ENCODE measurements around the gene SLC49A3.

Gene SLC49A3

GRCh38 chr4:729336-730315 is 40.7 kb upstream of the SLC49A3 start:
- in situ Hi-C loops (cut with HindIII; ENCODE audit: low pct_unique_long_range_greater_than_20kb, low sequenced_read_pairs): no loop called here
- TF ChIP-seq JUND (IDR thresholded peaks at IDR 0.05; ENCODE audit: low read depth): no peak
- DNase-seq (ENCODE audit: low read depth in 1 of 2, low spot score in 1 of 2): no peak

- no peak for TF ChIP-seq JUND (IDR thresholded peaks at IDR 0.05; ENCODE audit: low read depth)
- in situ Hi-C loops (cut with HindIII; ENCODE audit: low pct_unique_long_range_greater_than_20kb, low sequenced_read_pairs): no loop called here
Measured at GRCh38 chr4:727576-727975, 38.6 kb upstream of the SLC49A3 start.

GRCh38 chr4:726838-727237 is 37.9 kb upstream of the SLC49A3 start:
- in situ Hi-C loops (cut with HindIII; ENCODE audit: low pct_unique_long_range_greater_than_20kb, low sequenced_read_pairs): no loop called here
- TF ChIP-seq JUND (IDR thresholded peaks at IDR 0.05; ENCODE audit: low read depth): no peak
- no peak for DNase-seq (ENCODE audit: low read depth in 1 of 2, low spot score in 1 of 2)

More at GRCh38 chr4:727576-727975, 38.6 kb upstream of the SLC49A3 start:
- no peak for DNase-seq (ENCODE audit: low read depth in 1 of 2, low spot score in 1 of 2)

- no peak for TF ChIP-seq JUND (IDR thresholded peaks at IDR 0.05; ENCODE audit: low read depth)
- DNase-seq (ENCODE audit: low read depth in 1 of 2, low spot score in 1 of 2): no peak
- in situ Hi-C loops (cut with HindIII; ENCODE audit: low pct_unique_long_range_greater_than_20kb, low sequenced_read_pairs): no loop called here
Measured at GRCh38 chr4:726235-726787, 37.4 kb upstream of the SLC49A3 start.

GRCh38 chr4:725391-726234 is 36.7 kb upstream of the SLC49A3 start:
- DNase-seq (ENCODE audit: low read depth in 1 of 2, low spot score in 1 of 2): no peak
- in situ Hi-C loops (cut with HindIII; ENCODE audit: low pct_unique_long_range_greater_than_20kb, low sequenced_read_pairs): no loop called here
- no peak for TF ChIP-seq JUND (IDR thresholded peaks at IDR 0.05; ENCODE audit: low read depth)

GRCh38 chr4:723751-724530 is 35.0 kb upstream of the SLC49A3 start:
- TF ChIP-seq JUND (IDR thresholded peaks at IDR 0.05; ENCODE audit: low read depth): no peak
- in situ Hi-C loops (cut with HindIII; ENCODE audit: low pct_unique_long_range_greater_than_20kb, low sequenced_read_pairs): no loop called here
- DNase-seq (ENCODE audit: low read depth in 1 of 2, low spot score in 1 of 2): no peak

GRCh38 chr4:722851-723360 is 34.0 kb upstream of the SLC49A3 start:
- TF ChIP-seq JUND (IDR thresholded peaks at IDR 0.05; ENCODE audit: low read depth): no peak
- DNase-seq (ENCODE audit: low read depth in 1 of 2, low spot score in 1 of 2): no peak
- in situ Hi-C loops (cut with HindIII; ENCODE audit: low pct_unique_long_range_greater_than_20kb, low sequenced_read_pairs): no loop called here

- in situ Hi-C loops (cut with HindIII; ENCODE audit: low pct_unique_long_range_greater_than_20kb, low sequenced_read_pairs): no loop called here
- no peak for TF ChIP-seq JUND (IDR thresholded peaks at IDR 0.05; ENCODE audit: low read depth)
- no peak for DNase-seq (ENCODE audit: low read depth in 1 of 2, low spot score in 1 of 2)
Measured at GRCh38 chr4:722169-722725, 33.3 kb upstream of the SLC49A3 start.

GRCh38 chr4:721261-722168 is 32.6 kb upstream of the SLC49A3 start:
- no peak for TF ChIP-seq JUND (IDR thresholded peaks at IDR 0.05; ENCODE audit: low read depth)
- no peak for DNase-seq (ENCODE audit: low read depth in 1 of 2, low spot score in 1 of 2)
- in situ Hi-C loops (cut with HindIII; ENCODE audit: low pct_unique_long_range_greater_than_20kb, low sequenced_read_pairs): no loop called here

GRCh38 chr4:720111-720860 is 31.3 kb upstream of the SLC49A3 start:
- TF ChIP-seq JUND (IDR thresholded peaks at IDR 0.05; ENCODE audit: low read depth): no peak
- DNase-seq (ENCODE audit: low read depth in 1 of 2, low spot score in 1 of 2): no peak
- in situ Hi-C loops (cut with HindIII; ENCODE audit: low pct_unique_long_range_greater_than_20kb, low sequenced_read_pairs): no loop called here

All from T47D (cell line).